ENCODE measurements around the gene BIRC3.

BIRC3 gene

DNA sequence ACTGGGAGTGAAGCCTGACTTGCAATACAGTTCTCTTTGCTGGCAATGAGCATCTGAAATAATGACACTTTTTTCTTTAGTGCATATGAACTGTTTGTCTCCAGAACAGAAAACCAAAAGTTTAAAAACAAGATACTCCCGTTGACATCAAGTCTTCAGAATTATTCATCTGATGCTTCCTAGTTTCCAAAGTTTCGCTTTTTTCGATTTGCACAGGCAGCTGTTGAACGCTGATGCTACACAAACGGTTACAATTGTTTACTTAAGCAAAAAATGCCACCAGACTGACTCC is 29.1 kb downstream of the BIRC3 start:
- ChIA-PET CTCF (interaction anchor here (2.1 kb wide), 1 partner anchor 22 kb away, joined by 9 read pairs; no protein-coding TSS in a partner anchor), POLR2A (interaction anchor here (0.6 to 1.8 kb wide), 4 partner anchors 28 to 58 kb away, joined by 4 to 9 read pairs (median 6); no protein-coding TSS in a partner anchor)
- no peak for DNase-seq
- Histone ChIP-seq H3K4me3 (ENCODE audit: control insufficient read depth in 1 of 7, extremely low read depth in 1 of 7, insufficient read depth in 4 of 7, low read depth in 2 of 7, low read length in 6 of 7) (peak overlapping the region; percentile 84 to 98 (median 94)), H3K27ac (ENCODE audit: insufficient read depth in 1 of 2, low read depth in 1 of 2, low read length in 2 of 2, poor library complexity in 1 of 2, severe bottlenecking in 2 of 2) (peak overlapping the region; percentile 95 to 98), H3K9me3 (ENCODE audit: control extremely low read depth in 1 of 5, control insufficient read depth in 4 of 5, insufficient read depth in 2 of 5, low read depth in 1 of 5, low read length in 4 of 5) (no peaks in the 10 kb centered on the region), H3K27me3 (replicated peaks in 2 of 5; ENCODE audit: control insufficient read depth in 4 of 5, insufficient read depth in 5 of 5, low read length in 4 of 5) (no peaks in the 10 kb centered on the region), H3K36me3 (ENCODE audit: control insufficient read depth in 4 of 4, insufficient read depth in 4 of 4, low read length in 3 of 4) (peaks cover 2 to 14% (median 7%) of the 10 kb centered on the region in 4 experiments), H3K4me1 (ENCODE audit: control extremely low read depth in 1 of 4, control insufficient read depth in 4 of 4, insufficient read depth in 4 of 4, low read length in 3 of 4) (peaks cover 15 to 32% (median 26%) of the 10 kb centered on the region in 4 experiments)
- 0% methylated on average over 5 of the region's 5 CpGs for WGBS (ENCODE audit: insufficient coverage)

DNA sequence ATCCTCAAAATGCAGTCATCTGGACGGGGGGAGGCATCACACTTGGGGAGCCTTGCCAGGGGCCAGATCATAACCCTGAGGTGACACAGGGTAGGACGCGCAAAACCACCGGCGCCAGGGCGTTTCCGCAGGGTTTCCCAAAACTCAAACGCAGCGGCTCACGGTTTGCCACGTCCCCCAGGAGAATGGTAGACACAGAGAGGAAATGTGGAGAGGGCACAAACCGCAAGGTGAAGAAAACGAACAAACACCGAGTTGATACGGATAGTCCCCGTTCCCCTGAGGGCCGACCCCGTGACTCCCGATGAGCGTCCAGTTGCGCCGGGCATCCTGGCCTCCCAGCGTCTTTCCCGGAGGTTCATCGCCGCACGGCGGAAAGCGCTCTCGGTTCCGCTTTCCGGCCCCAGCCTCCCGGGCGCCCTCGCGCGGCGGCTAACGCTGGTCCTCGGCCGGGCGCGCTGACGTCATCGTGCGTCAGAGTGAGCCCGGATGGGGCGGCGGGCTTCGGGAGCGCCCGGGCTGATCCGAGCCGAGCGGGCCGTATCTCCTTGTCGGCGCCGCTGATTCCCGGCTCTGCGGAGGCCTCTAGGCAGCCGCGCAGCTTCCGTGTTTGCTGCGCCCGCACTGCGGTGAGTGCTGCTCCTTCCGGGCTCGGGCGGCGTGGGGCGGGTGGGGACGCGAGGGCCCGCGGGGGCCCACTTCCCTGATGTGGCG is 29.6 kb downstream of the BIRC3 start, which contains the start of gene BIRC2:
Gene BIRC2 (plus strand): TSS at position 467 of the 714 bp plus-strand sequence. CDS start 2,641 bp downstream, outside the sequence.
- peak; percentile 95 to 98 (median 97) for DNase-seq
- ChIA-PET CTCF (interaction anchor here (1.0 to 3.6 kb wide), 3 partner anchors 22 to 52 kb away, joined by 4 to 14 read pairs (median 9); no protein-coding TSS in a partner anchor), POLR2A (interaction anchor here (0.6 to 1.8 kb wide), 5 partner anchors 22 to 59 kb away, joined by 3 to 9 read pairs (median 4); no protein-coding TSS in a partner anchor)
- Histone ChIP-seq H3K4me3 (ENCODE audit: control insufficient read depth in 1 of 7, extremely low read depth in 1 of 7, insufficient read depth in 4 of 7, low read depth in 2 of 7, low read length in 6 of 7) (peak within 1 kb of the TSS; percentile 84 to 98 (median 94)), H3K4me1 (ENCODE audit: control extremely low read depth in 1 of 4, control insufficient read depth in 4 of 4, insufficient read depth in 4 of 4, low read length in 3 of 4) (peaks cover 10 to 27% (median 25%) of the 10 kb centered on the region in 4 experiments), H3K27me3 (replicated peaks in 2 of 5; ENCODE audit: control insufficient read depth in 4 of 5, insufficient read depth in 5 of 5, low read length in 4 of 5) (no peaks in the 10 kb centered on the region), H3K27ac (ENCODE audit: insufficient read depth in 1 of 2, low read depth in 1 of 2, low read length in 2 of 2, poor library complexity in 1 of 2, severe bottlenecking in 2 of 2) (peak within 1 kb of the TSS; percentile 95 to 98), H3K36me3 (ENCODE audit: control insufficient read depth in 4 of 4, insufficient read depth in 4 of 4, low read length in 3 of 4) (peaks cover 2 to 14% (median 7%) of the 10 kb centered on the region in 4 experiments), H3K9me3 (ENCODE audit: control extremely low read depth in 1 of 5, control insufficient read depth in 4 of 5, insufficient read depth in 2 of 5, low read depth in 1 of 5, low read length in 4 of 5) (no peaks in the 10 kb centered on the region)
- under 1% methylated on average over 75 of the region's 77 CpGs for WGBS (ENCODE audit: insufficient coverage)

DNA sequence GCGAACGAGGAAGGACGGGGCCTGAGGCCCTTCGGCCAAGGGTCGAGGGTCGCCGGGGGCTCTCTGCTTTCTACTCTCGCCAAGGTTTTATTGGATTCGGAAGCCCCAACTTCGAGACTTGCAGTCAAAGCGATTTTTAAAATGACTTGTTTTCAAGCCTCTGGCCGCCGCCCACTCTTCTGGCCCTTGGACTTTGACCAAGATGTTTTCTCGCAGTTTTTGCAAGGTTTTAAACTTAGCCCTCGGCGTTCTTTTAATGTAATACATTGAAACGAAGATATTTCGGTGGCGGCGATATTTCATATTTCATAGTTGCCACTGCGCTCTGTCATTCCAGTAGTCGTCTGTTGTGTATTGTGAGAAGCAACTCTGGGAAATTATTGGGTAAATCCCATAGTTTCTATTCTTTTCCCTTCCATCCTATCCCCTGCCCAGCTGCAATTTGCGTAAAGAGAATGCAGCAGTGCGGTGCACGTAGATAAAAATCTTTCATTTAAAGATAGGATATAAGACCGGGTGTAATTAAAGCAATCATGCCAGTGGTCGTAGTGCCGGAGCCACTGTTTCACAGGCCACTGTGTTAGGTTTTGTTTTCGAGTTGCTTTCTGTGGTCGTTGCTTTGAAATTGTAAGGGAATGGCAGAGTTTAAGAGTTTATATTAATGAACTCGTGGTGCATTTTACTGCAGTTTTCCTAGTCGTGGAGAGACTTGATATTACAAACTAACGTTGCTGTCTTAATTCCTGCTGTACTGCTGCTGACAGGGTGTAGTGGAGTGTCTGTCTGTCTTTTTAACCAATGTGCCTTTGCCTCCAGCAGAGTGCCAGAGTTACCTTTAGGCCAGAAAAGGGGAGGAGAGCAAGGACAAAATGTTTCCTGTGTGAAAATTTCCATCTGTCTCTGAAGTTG is 30.4 kb downstream of the BIRC3 start:
- ChIA-PET POLR2A (interaction anchor here (0.6 to 1.8 kb wide), 5 partner anchors 19 to 106 kb away, joined by 3 to 9 read pairs (median 3); no protein-coding TSS in a partner anchor), CTCF (interaction anchor here (1.0 to 3.6 kb wide), 3 partner anchors 27 to 52 kb away, joined by 3 to 14 read pairs (median 4); no protein-coding TSS in a partner anchor)
- H3K27ac ChIP-seq (ENCODE audit: insufficient read depth in 1 of 2, low read depth in 1 of 2, low read length in 2 of 2, poor library complexity in 1 of 2, severe bottlenecking in 2 of 2): peak overlapping the region; percentile 95 to 98
- no peaks in the 10 kb centered on the region for H3K9me3 ChIP-seq (ENCODE audit: control extremely low read depth in 1 of 5, control insufficient read depth in 4 of 5, insufficient read depth in 2 of 5, low read depth in 1 of 5, low read length in 4 of 5)
- H3K27me3 ChIP-seq (replicated peaks in 2 of 5; ENCODE audit: control insufficient read depth in 4 of 5, insufficient read depth in 5 of 5, low read length in 4 of 5): no peaks in the 10 kb centered on the region
- under 1% methylated on average over 32 of the region's 33 CpGs for WGBS (ENCODE audit: insufficient coverage)
- H3K4me3 ChIP-seq (ENCODE audit: control insufficient read depth in 1 of 7, extremely low read depth in 1 of 7, insufficient read depth in 4 of 7, low read depth in 2 of 7, low read length in 6 of 7): peak overlapping the region; percentile 84 to 98 (median 94)
- DNase-seq: peak; percentile 11 to 54 (median 36)
- H3K36me3 ChIP-seq (ENCODE audit: control insufficient read depth in 4 of 4, insufficient read depth in 4 of 4, low read length in 3 of 4): peaks cover 2 to 14% (median 7%) of the 10 kb centered on the region in 4 experiments
- H3K4me1 ChIP-seq (ENCODE audit: control extremely low read depth in 1 of 4, control insufficient read depth in 4 of 4, insufficient read depth in 4 of 4, low read length in 3 of 4): peaks cover 9 to 26% (median 24%) of the 10 kb centered on the region in 4 experiments

DNA sequence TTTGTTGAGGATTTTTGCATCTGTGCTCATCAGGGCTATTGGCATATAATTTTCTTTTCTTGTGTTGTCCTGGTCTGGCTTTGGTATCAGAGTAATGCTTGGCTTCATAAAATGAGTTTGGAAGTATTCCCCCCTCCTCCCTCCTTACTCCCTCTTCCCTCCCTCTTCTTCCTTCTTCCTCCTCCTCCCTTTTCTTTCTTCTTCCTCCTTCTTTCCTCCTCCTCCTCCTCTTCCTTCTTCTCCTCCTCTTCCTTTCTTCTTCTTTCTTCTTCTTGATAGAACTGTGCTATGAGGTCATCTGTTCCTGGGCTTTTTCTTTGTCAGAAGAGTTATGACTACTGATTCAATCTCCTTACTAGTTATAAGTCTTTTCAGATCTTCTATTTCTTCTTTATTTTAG is 39.8 kb downstream of the BIRC3 start:
- H3K27ac ChIP-seq (ENCODE audit: insufficient read depth in 1 of 2, low read depth in 1 of 2, low read length in 2 of 2, poor library complexity in 1 of 2, severe bottlenecking in 2 of 2): no peak overlapping the region
- DNase-seq: no peak
- no peaks in the 10 kb centered on the region for H3K27me3 ChIP-seq (replicated peaks in 2 of 5; ENCODE audit: control insufficient read depth in 4 of 5, insufficient read depth in 5 of 5, low read length in 4 of 5)
- CTCF ChIA-PET: no interaction called here
- peaks cover 17 to 42% (median 24%) of the 10 kb centered on the region in 4 experiments for H3K36me3 ChIP-seq (ENCODE audit: control insufficient read depth in 4 of 4, insufficient read depth in 4 of 4, low read length in 3 of 4)
- H3K9me3 ChIP-seq (ENCODE audit: control extremely low read depth in 1 of 5, control insufficient read depth in 4 of 5, insufficient read depth in 2 of 5, low read depth in 1 of 5, low read length in 4 of 5): peaks cover 0 to 10% (median 2%) of the 10 kb centered on the region in 5 experiments
- no peak overlapping the region for H3K4me3 ChIP-seq (ENCODE audit: control insufficient read depth in 1 of 7, extremely low read depth in 1 of 7, insufficient read depth in 4 of 7, low read depth in 2 of 7, low read length in 6 of 7)
- peaks cover 0 to 5% (median 0%) of the 10 kb centered on the region in 4 experiments for H3K4me1 ChIP-seq (ENCODE audit: control extremely low read depth in 1 of 4, control insufficient read depth in 4 of 4, insufficient read depth in 4 of 4, low read length in 3 of 4)
- POLR2A ChIA-PET: no interaction called here

DNA sequence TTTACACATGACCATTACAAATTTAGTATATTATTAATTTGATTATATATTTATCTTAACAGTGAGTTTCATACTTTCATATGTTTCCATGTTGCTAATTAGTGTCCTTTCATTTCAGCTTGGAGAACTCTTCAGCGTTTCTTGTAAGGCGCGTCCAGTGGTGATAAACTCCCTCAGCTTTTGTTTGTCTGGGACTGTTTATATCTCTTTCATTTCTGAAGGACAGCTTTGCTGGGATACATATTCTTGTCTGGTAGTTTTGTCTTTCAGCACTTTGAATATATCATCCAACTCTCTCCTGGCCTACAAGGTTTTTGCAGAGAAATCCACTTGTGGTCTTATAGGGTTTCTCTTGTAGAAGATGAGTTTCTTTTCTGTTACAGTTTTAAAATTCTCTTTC is 42.1 kb downstream of the BIRC3 start:
- DNase-seq: peak in 2 of 3 donors; percentile 39 to 41
- ChIA-PET CTCF (interaction anchor here (0.7 to 3.2 kb wide), 8 partner anchors 9 to 254 kb away, joined by 3 to 15 read pairs (median 4); no protein-coding TSS in a partner anchor), POLR2A (interaction anchor here (0.7 to 1.2 kb wide), 2 partner anchors 9 to 17 kb away, joined by 3 read pairs; no protein-coding TSS in a partner anchor)
- Histone ChIP-seq H3K4me3 (ENCODE audit: control insufficient read depth in 1 of 7, extremely low read depth in 1 of 7, insufficient read depth in 4 of 7, low read depth in 2 of 7, low read length in 6 of 7) (no peak overlapping the region), H3K27ac (ENCODE audit: insufficient read depth in 1 of 2, low read depth in 1 of 2, low read length in 2 of 2, poor library complexity in 1 of 2, severe bottlenecking in 2 of 2) (no peak overlapping the region), H3K4me1 (ENCODE audit: control extremely low read depth in 1 of 4, control insufficient read depth in 4 of 4, insufficient read depth in 4 of 4, low read length in 3 of 4) (peaks cover 0 to 5% (median 0%) of the 10 kb centered on the region in 4 experiments), H3K36me3 (ENCODE audit: control insufficient read depth in 4 of 4, insufficient read depth in 4 of 4, low read length in 3 of 4) (peaks cover 22 to 57% (median 24%) of the 10 kb centered on the region in 4 experiments), H3K9me3 (ENCODE audit: control extremely low read depth in 1 of 5, control insufficient read depth in 4 of 5, insufficient read depth in 2 of 5, low read depth in 1 of 5, low read length in 4 of 5) (peaks cover 0 to 10% (median 2%) of the 10 kb centered on the region in 5 experiments), H3K27me3 (replicated peaks in 2 of 5; ENCODE audit: control insufficient read depth in 4 of 5, insufficient read depth in 5 of 5, low read length in 4 of 5) (no peaks in the 10 kb centered on the region)
- 83% methylated on average over 3 of the region's 3 CpGs for WGBS (ENCODE audit: insufficient coverage)

DNA sequence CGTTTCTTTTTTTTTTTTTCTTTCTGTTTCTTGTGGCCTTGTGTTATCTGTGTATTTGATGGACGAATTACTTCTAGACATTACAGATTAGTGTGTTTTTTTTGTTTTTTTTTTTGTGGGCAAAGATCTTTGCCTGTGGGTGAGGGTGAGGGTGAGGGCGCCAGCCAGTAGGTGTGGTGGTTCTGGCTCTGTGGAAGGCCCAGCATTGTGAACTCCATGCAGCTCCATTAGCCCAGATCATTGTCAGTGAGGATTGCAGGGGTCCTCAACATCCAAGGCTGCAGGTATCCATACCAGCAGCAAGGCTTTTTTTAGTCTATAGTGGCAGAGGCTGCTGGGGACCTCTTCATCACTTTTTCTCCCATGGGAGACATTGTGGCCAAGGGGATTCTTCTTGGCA is 43.4 kb downstream of the BIRC3 start:
- no CpG with 5 or more reads among the region's 3 CpGs for WGBS (ENCODE audit: insufficient coverage)
- H3K27ac ChIP-seq (ENCODE audit: insufficient read depth in 1 of 2, low read depth in 1 of 2, low read length in 2 of 2, poor library complexity in 1 of 2, severe bottlenecking in 2 of 2): no peak overlapping the region
- peaks cover 0 to 8% (median 2%) of the 10 kb centered on the region in 5 experiments for H3K9me3 ChIP-seq (ENCODE audit: control extremely low read depth in 1 of 5, control insufficient read depth in 4 of 5, insufficient read depth in 2 of 5, low read depth in 1 of 5, low read length in 4 of 5)
- peaks cover 0 to 5% (median 0%) of the 10 kb centered on the region in 4 experiments for H3K4me1 ChIP-seq (ENCODE audit: control extremely low read depth in 1 of 4, control insufficient read depth in 4 of 4, insufficient read depth in 4 of 4, low read length in 3 of 4)
- ChIA-PET CTCF (interaction anchor here (0.7 to 3.2 kb wide), 6 partner anchors 11 to 220 kb away, joined by 3 to 15 read pairs (median 4); no protein-coding TSS in a partner anchor), POLR2A (no interaction called here)
- H3K4me3 ChIP-seq (ENCODE audit: control insufficient read depth in 1 of 7, extremely low read depth in 1 of 7, insufficient read depth in 4 of 7, low read depth in 2 of 7, low read length in 6 of 7): no peak overlapping the region
- peaks cover 26 to 66% (median 30%) of the 10 kb centered on the region in 4 experiments for H3K36me3 ChIP-seq (ENCODE audit: control insufficient read depth in 4 of 4, insufficient read depth in 4 of 4, low read length in 3 of 4)
- DNase-seq: no peak
- H3K27me3 ChIP-seq (replicated peaks in 2 of 5; ENCODE audit: control insufficient read depth in 4 of 5, insufficient read depth in 5 of 5, low read length in 4 of 5): no peaks in the 10 kb centered on the region

Data from common myeloid progenitor, CD34-positive (primary cell).